ENCODE measurements around the gene SPOPL.

DNA sequence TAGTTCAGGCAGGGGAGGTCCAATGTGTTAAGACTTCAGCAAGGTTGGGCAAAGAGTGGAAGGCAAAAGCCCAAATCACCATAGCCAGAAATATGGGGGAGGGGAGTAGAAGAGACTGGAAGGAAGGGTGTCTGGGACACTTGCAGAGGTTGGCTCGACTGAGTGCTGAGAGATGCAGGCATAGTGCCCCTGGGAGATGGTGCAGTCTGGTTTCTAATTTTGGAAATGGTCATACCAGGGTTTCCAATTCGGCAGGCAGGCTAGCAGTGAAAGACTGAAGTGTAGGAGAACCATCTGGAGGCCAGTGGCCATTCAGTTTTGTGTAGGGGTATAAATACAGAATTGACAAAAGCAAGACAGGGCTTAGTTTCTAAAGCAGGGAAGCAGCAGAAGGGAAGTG lies 6.2 kb upstream of the SPOPL start:
- TF ChIP-seq ESRRA (IDR thresholded peaks at IDR 0.05; ENCODE audit: low read length) = no peak
- TF ChIP-seq POLR2AphosphoS5 (IDR thresholded peaks at IDR 0.05; ENCODE audit: low read length) = no peak
- TF ChIP-seq POLR2AphosphoS2 (IDR thresholded peaks at IDR 0.05; ENCODE audit: low read depth, low read length) = no peak
- TF ChIP-seq ETV6 (conservative IDR thresholded peaks at IDR 0.05 in 1 of 2, IDR thresholded peaks at IDR 0.05 in 1 of 2; ENCODE audit: borderline replicate concordance in 1 of 2, low read depth in 1 of 2) = no peak
- TF ChIP-seq, protein P1, sequence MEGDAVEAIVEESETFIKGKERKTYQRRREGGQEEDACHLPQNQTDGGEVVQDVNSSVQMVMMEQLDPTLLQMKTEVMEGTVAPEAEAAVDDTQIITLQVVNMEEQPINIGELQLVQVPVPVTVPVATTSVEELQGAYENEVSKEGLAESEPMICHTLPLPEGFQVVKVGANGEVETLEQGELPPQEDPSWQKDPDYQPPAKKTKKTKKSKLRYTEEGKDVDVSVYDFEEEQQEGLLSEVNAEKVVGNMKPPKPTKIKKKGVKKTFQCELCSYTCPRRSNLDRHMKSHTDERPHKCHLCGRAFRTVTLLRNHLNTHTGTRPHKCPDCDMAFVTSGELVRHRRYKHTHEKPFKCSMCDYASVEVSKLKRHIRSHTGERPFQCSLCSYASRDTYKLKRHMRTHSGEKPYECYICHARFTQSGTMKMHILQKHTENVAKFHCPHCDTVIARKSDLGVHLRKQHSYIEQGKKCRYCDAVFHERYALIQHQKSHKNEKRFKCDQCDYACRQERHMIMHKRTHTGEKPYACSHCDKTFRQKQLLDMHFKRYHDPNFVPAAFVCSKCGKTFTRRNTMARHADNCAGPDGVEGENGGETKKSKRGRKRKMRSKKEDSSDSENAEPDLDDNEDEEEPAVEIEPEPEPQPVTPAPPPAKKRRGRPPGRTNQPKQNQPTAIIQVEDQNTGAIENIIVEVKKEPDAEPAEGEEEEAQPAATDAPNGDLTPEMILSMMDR (IDR thresholded peaks at IDR 0.05 in 2 of 3, conservative IDR thresholded peaks at IDR 0.05 in 1 of 3; ENCODE audit: control insufficient read depth in 2 of 3, extremely low read depth in 1 of 3, insufficient read depth in 1 of 3, low read depth in 3 of 3, low read length in 3 of 3) = no peak
- TF ChIP-seq POLR2A (IDR thresholded peaks at IDR 0.05; ENCODE audit: low read depth, low read length) = no peak
- no peak for TF ChIP-seq RAD21 (IDR thresholded peaks at IDR 0.05; ENCODE audit: insufficient read depth, low read depth, low read length)
- TF ChIP-seq, protein P2, sequence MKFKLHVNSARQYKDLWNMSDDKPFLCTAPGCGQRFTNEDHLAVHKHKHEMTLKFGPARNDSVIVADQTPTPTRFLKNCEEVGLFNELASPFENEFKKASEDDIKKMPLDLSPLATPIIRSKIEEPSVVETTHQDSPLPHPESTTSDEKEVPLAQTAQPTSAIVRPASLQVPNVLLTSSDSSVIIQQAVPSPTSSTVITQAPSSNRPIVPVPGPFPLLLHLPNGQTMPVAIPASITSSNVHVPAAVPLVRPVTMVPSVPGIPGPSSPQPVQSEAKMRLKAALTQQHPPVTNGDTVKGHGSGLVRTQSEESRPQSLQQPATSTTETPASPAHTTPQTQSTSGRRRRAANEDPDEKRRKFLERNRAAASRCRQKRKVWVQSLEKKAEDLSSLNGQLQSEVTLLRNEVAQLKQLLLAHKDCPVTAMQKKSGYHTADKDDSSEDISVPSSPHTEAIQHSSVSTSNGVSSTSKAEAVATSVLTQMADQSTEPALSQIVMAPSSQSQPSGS (IDR thresholded peaks at IDR 0.05; ENCODE audit: low read length) = no peak
- TF ChIP-seq, protein P3, sequence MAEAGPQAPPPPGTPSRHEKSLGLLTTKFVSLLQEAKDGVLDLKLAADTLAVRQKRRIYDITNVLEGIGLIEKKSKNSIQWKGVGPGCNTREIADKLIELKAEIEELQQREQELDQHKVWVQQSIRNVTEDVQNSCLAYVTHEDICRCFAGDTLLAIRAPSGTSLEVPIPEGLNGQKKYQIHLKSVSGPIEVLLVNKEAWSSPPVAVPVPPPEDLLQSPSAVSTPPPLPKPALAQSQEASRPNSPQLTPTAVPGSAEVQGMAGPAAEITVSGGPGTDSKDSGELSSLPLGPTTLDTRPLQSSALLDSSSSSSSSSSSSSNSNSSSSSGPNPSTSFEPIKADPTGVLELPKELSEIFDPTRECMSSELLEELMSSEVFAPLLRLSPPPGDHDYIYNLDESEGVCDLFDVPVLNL (IDR thresholded peaks at IDR 0.05; ENCODE audit: low read depth, low read length) = no peak
- no peak for TF ChIP-seq EP300 (IDR thresholded peaks at IDR 0.05; ENCODE audit: borderline replicate concordance in 1 of 2, control insufficient read depth in 1 of 2, low read depth in 2 of 2, low read length in 2 of 2)
- TF ChIP-seq CREB1 (IDR thresholded peaks at IDR 0.05; ENCODE audit: low read depth) = no peak
- no peak for TF ChIP-seq EZH2 (IDR thresholded peaks at IDR 0.05; ENCODE audit: borderline replicate concordance, control insufficient read depth, low read depth, low read length)
- TF ChIP-seq JUND (IDR thresholded peaks at IDR 0.05; ENCODE audit: low read depth, low read length) = no peak
- TF ChIP-seq CHD1 (IDR thresholded peaks at IDR 0.05; ENCODE audit: low read depth, low read length) = no peak
